ENCODE measurements around the gene ESF1. TPM values are rescaled to one million over a fixed set of nuclear protein-coding genes. Genes with fewer than 3 reads are reported as not detected.
A peak's percentile ranks its signal among the peaks of the same experiment; 100 is the strongest.
"Not testable (repeated sequence)": the region's sequence is repeated elsewhere in the genome, so short reads cannot be mapped to it uniquely, and the experiment has no call there.

Gene ESF1
- total RNA-seq, 1 experiment from 2014 or later: 17.3 TPM

- no peak for DNase-seq (ENCODE audit: low read depth)
These were observed 6.0 kb upstream of the ESF1 start for GRCh38 chr20:13790708-13791107.

GRCh38 chr20:13788167-13788834 is 3.6 kb upstream of the ESF1 start:
- DNase-seq (ENCODE audit: low read depth): peak; percentile 59

GRCh38 chr20:13786143-13786828 is 1.6 kb upstream of the ESF1 start:
- DNase-seq (ENCODE audit: low read depth): no peak

GRCh38 chr20:13784271-13784892 is 337 bp downstream of the ESF1 start:
- DNase-seq (ENCODE audit: low read depth): no peak

- DNase-seq (ENCODE audit: low read depth): no peak
These were observed 1.2 kb downstream of the ESF1 start for GRCh38 chr20:13783528-13783927.

- DNase-seq (ENCODE audit: low read depth): no peak
These were observed 5.9 kb downstream of the ESF1 start for GRCh38 chr20:13778827-13779226.

- DNase-seq (ENCODE audit: low read depth): peak; percentile 57
These were observed 7.5 kb downstream of the ESF1 start for GRCh38 chr20:13777171-13777601.

- DNase-seq (ENCODE audit: low read depth): no peak
These were observed 8.9 kb downstream of the ESF1 start for GRCh38 chr20:13775867-13776266.

GRCh38 chr20:13772529-13772928 is 12.2 kb downstream of the ESF1 start:
- no peak for DNase-seq (ENCODE audit: low read depth)

GRCh38 chr20:13771853-13772453 is 12.8 kb downstream of the ESF1 start:
- peak; percentile 32 for DNase-seq (ENCODE audit: low read depth)

GRCh38 chr20:13770141-13770540 is 14.6 kb downstream of the ESF1 start:
- DNase-seq (ENCODE audit: low read depth): no peak

- DNase-seq (ENCODE audit: low read depth): no peak
These were observed 18.8 kb downstream of the ESF1 start for GRCh38 chr20:13765868-13766416.

- no peak for DNase-seq (ENCODE audit: low read depth)
These were observed 19.4 kb downstream of the ESF1 start for GRCh38 chr20:13765299-13765698.

- DNase-seq (ENCODE audit: low read depth): not testable (repeated sequence)
These were observed 24.2 kb downstream of the ESF1 start for GRCh38 chr20:13760451-13760946.

GRCh38 chr20:13758884-13759283 is 25.8 kb downstream of the ESF1 start:
- no peak for DNase-seq (ENCODE audit: low read depth)

- DNase-seq (ENCODE audit: low read depth): no peak
These were observed 28.2 kb downstream of the ESF1 start for GRCh38 chr20:13756551-13756950.

GRCh38 chr20:13755809-13756208 is 28.9 kb downstream of the ESF1 start:
- no peak for DNase-seq (ENCODE audit: low read depth)

- no peak for DNase-seq (ENCODE audit: low read depth)
These were observed 31.2 kb downstream of the ESF1 start for GRCh38 chr20:13753436-13754036.

GRCh38 chr20:13749811-13750210 is 34.9 kb downstream of the ESF1 start:
- DNase-seq (ENCODE audit: low read depth): no peak

- no peak for DNase-seq (ENCODE audit: low read depth)
These were observed 38.9 kb downstream of the ESF1 start for GRCh38 chr20:13745784-13746183.

GRCh38 chr20:13744352-13744751 is 40.4 kb downstream of the ESF1 start:
- peak; percentile 52 for DNase-seq (ENCODE audit: low read depth)

GRCh38 chr20:13741879-13742278 is 42.8 kb downstream of the ESF1 start:
- no peak for DNase-seq (ENCODE audit: low read depth)
